A549 (cell line): ENCODE data around the gene TBX15. TPM values are rescaled to one million over a fixed set of nuclear protein-coding genes. Genes with fewer than 3 reads are reported as not detected.

ENCODE experiments used
- ATAC-seq, 2 experiments: fragments of 200-7000 bp in 1 of 2; fragments of >200 bp in 1 of 2; cut with Nextera tagmentation in 1 of 2; cut with Tn5 transposase in 1 of 2; 3 replicates each; pipeline versions ENCODE4 v1.8.0 to v1.9.1; 2018 to 2020; ENCODE audit warnings: mild to moderate bottlenecking in 1 of 2, moderate library complexity in 1 of 2
- CTCF ChIA-PET: fragments of 300-600 bp; sonication (Branson Sonifier 250); formaldehyde crosslinking; extraction: SDS; loops from one replicate; lab custom pipeline; 2021; ENCODE audit warnings: antibody characterized with exemption, inconsistent platforms; lab: Yijun Ruan, JAX
- POLR2A ChIA-PET: fragments of 350-600 bp; formaldehyde crosslinking; extraction: SDS; loops from one replicate; lab custom pipeline; 2021; ENCODE audit warnings: antibody characterized with exemption, inconsistent platforms; lab: Yijun Ruan, JAX
- DNase-seq, 2 experiments: peaks; one replicate each; pipeline versions ENCODE4 v3.0.0 to v3.0.0-alpha.2; 2011 to 2016; ENCODE audit warnings: low read depth in 1 of 2, low spot score in 1 of 2
- FAIRE-seq: peaks from 2 replicates; lab custom pipeline; 2011; peaks lifted over from hg19 to GRCh38; lab: Jason Lieb, UNC
- H3K27ac ChIP-seq, 2 experiments: fragments of >200 bp; sonication (Bioruptor Twin); formaldehyde crosslinking; 3 replicates each; pipeline ENCODE4 v1.5.1; 2016 to 2017
- H3K4me1 ChIP-seq: fragments of >200 bp; sonication (Bioruptor Twin); formaldehyde crosslinking; 3 replicates; pipeline ENCODE4 v1.6.1; 2016
- H3K4me2 ChIP-seq: fragments of >200 bp; sonication (Bioruptor Twin); formaldehyde crosslinking; 3 replicates; pipeline ENCODE4 v1.6.1; 2016
- H3K4me3 ChIP-seq: fragments of >200 bp; sonication (Bioruptor Twin); formaldehyde crosslinking; 3 replicates; pipeline ENCODE4 v1.5.1; 2016
- H3K9me3 ChIP-seq: fragments of >200 bp; sonication (Bioruptor Twin); formaldehyde crosslinking; 3 replicates; pipeline ENCODE4 v1.6.1; 2016
- CHD4 ChIP-seq: fragments of 200-600 bp; sonication (generic); IDR thresholded peaks from 2 replicates; pipeline ENCODE4 v1.6.1; 2016; ENCODE audit warnings: antibody characterized with exemption, mild to moderate bottlenecking, borderline replicate concordance
- EHMT2 ChIP-seq: fragments of 200-600 bp; sonication (generic); IDR thresholded peaks from 2 replicates; pipeline ENCODE4 v1.6.1; 2016; ENCODE audit warnings: antibody characterized with exemption, low read depth, mild to moderate bottlenecking, moderate library complexity
- ESRRA ChIP-seq: fragments of 150-350 bp; IDR thresholded peaks from 2 replicates; pipeline ENCODE4 v1.6.1; 2014; ENCODE audit warnings: mild to moderate bottlenecking, low read length, borderline replicate concordance
- HOXA7 ChIP-seq: fragments of 250-450 bp; sonication (Bioruptor Pico); IDR thresholded peaks from 2 replicates; pipeline ENCODE4 v1.5.0; 2020; ENCODE audit warnings: mild to moderate bottlenecking, moderate library complexity
- HOXB13 ChIP-seq: fragments of 250-450 bp; sonication (Bioruptor Pico); IDR thresholded peaks from 2 replicates; pipeline ENCODE4 v1.5.0; 2020; ENCODE audit warnings: low read depth, mild to moderate bottlenecking, moderate library complexity
- HOXB5 ChIP-seq: fragments of 250-450 bp; sonication (Bioruptor Pico); IDR thresholded peaks from 2 replicates; pipeline ENCODE4 v1.5.0; 2020; ENCODE audit warnings: mild to moderate bottlenecking, moderate library complexity
- JUN ChIP-seq, 2 experiments: fragments of >200 bp; sonication (Bioruptor Twin); formaldehyde crosslinking; IDR thresholded peaks; 2 replicates in 1 of 2; 3 replicates in 1 of 2; pipeline ENCODE4 v1.6.1; 2016 to 2017
- MAFK ChIP-seq: fragments of 450-650 bp; IDR thresholded peaks from 2 replicates; pipeline ENCODE4 v1.6.1; 2014; ENCODE audit not compliant: partially characterized antibody
- MAX ChIP-seq: IDR thresholded peaks from 2 replicates; pipeline ENCODE4 v1.6.1; 2012
- MYC ChIP-seq: IDR thresholded peaks from 2 replicates; pipeline ENCODE4 v1.6.1; 2012; ENCODE audit warnings: mild to moderate bottlenecking, inconsistent platforms, low read length, improper control_type of control experiment, borderline replicate concordance
- NPAS2 ChIP-seq: fragments of 250-450 bp; sonication (Bioruptor Pico); IDR thresholded peaks from 2 replicates; pipeline ENCODE4 v1.8.0; 2022; ENCODE audit warnings: mild to moderate bottlenecking, moderate library complexity, borderline replicate concordance
- PBX3 ChIP-seq: IDR thresholded peaks from 2 replicates; pipeline ENCODE4 v1.6.1; 2012
- PHF8 ChIP-seq: fragments of 200-600 bp; sonication (generic); IDR thresholded peaks from 2 replicates; pipeline ENCODE4 v1.6.1; 2016; ENCODE audit warnings: low read depth, mild to moderate bottlenecking, antibody characterized with exemption, moderate library complexity, borderline replicate concordance
- POLR2A ChIP-seq: IDR thresholded peaks from 2 replicates; pipeline ENCODE4 v1.6.1; 2012; ENCODE audit warnings: mild to moderate bottlenecking, low read length
- POLR2AphosphoS2 ChIP-seq: conservative IDR thresholded peaks from 2 replicates; pipeline ENCODE4 v1.6.1; 2012; ENCODE audit warnings: low read length, improper control_type of control experiment, inconsistent platforms
- RCOR1 ChIP-seq: fragments of 150-350 bp; IDR thresholded peaks from 2 replicates; pipeline ENCODE4 v1.6.1; 2014; ENCODE audit warnings: antibody characterized with exemption, low read length, low read depth
- SMC3 ChIP-seq: fragments of >200 bp; sonication (Bioruptor Twin); formaldehyde crosslinking; IDR thresholded peaks from 3 replicates; pipeline ENCODE4 v1.6.1; 2018; ENCODE audit warnings: inconsistent platforms
- SREBF2 ChIP-seq: fragments of 450-650 bp; IDR thresholded peaks from 2 replicates; pipeline ENCODE4 v1.6.1; 2014; ENCODE audit warnings: mild to moderate bottlenecking, moderate library complexity
- TFCP2L1 ChIP-seq: fragments of 250-450 bp; sonication (Bioruptor Pico); IDR thresholded peaks from 2 replicates; pipeline ENCODE4 v1.5.0; 2021; ENCODE audit warnings: mild to moderate bottlenecking
- TP53 ChIP-seq: fragments of 250-450 bp; sonication (Bioruptor Pico); IDR thresholded peaks from 2 replicates; pipeline ENCODE4 v1.5.0; 2021; ENCODE audit warnings: mild to moderate bottlenecking, moderate library complexity
- USF2 ChIP-seq: fragments of 450-650 bp; IDR thresholded peaks from 2 replicates; pipeline ENCODE4 v1.6.1; 2014; ENCODE audit warnings: antibody characterized with exemption
- ZNF302 ChIP-seq: fragments of 250-450 bp; sonication (Bioruptor Pico); IDR thresholded peaks from 2 replicates; pipeline ENCODE4 v1.9.0; 2021; ENCODE audit warnings: inconsistent platforms, mild to moderate bottlenecking, moderate library complexity
- WGBS: methylation state at CpG from one replicate; pipeline ENCODE4 v1.1.6; 2017; ENCODE audit errors: missing lambda C conversion rate; 5-methylcytosine and 5-hydroxymethylcytosine counted together
- polyA plus RNA-seq, 4 experiments: library from polyadenylated mRNA; depleted of rRNA in 3 of 4; stranded (reverse); fragments of >200 nt; fragmentation: RNase III in 1 of 4; extraction: RNeasy Plus Mini Kit Qiagen cat#74134 plus additional on column Dnase treatment in 1 of 4; gene quantifications; 2 replicates in 3 of 4; 3 replicates in 1 of 4; pipeline ENCODE4 v1.2.3, GENCODE V29; 2011 to 2017
- TF ChIP-seq, protein P1 (sequence below): fragments of >200 bp; sonication (Bioruptor Twin); formaldehyde crosslinking; IDR thresholded peaks from 3 replicates; pipeline ENCODE4 v1.5.1; 2016
- TF ChIP-seq, protein P2 (sequence below): IDR thresholded peaks from 2 replicates; pipeline ENCODE4 v1.6.1; 2012; ENCODE audit warnings: low read depth, borderline replicate concordance

The TBX15 gene
- polyA plus RNA-seq, 2 of the 4 experiments (the other 2 are of a cell fraction), result 0.04 TPM; not detected in 1

GRCh38 chr1:119001181-119002027 lies 13.3 kb upstream of the TBX15 start:
- CTCF ChIA-PET, result no interaction called here
- Histone ChIP-seq H3K4me2 (peak overlapping the region; percentile 52), H3K4me3 (peak overlapping the region; percentile 21; the same call in 2 of the 3 replicates), H3K4me1 (no peaks in the 10 kb centered on the region), H3K9me3 (no peaks in the 10 kb centered on the region), H3K27ac (no peak overlapping the region)
- TF ChIP-seq ESRRA, result no peak
- TF ChIP-seq USF2, result no peak
- no peak for TF ChIP-seq MAFK
- no peak for TF ChIP-seq HOXA7
- TF ChIP-seq EHMT2, result no peak
- no peak for TF ChIP-seq MAX
- TF ChIP-seq, protein P1, sequence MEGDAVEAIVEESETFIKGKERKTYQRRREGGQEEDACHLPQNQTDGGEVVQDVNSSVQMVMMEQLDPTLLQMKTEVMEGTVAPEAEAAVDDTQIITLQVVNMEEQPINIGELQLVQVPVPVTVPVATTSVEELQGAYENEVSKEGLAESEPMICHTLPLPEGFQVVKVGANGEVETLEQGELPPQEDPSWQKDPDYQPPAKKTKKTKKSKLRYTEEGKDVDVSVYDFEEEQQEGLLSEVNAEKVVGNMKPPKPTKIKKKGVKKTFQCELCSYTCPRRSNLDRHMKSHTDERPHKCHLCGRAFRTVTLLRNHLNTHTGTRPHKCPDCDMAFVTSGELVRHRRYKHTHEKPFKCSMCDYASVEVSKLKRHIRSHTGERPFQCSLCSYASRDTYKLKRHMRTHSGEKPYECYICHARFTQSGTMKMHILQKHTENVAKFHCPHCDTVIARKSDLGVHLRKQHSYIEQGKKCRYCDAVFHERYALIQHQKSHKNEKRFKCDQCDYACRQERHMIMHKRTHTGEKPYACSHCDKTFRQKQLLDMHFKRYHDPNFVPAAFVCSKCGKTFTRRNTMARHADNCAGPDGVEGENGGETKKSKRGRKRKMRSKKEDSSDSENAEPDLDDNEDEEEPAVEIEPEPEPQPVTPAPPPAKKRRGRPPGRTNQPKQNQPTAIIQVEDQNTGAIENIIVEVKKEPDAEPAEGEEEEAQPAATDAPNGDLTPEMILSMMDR, result no peak
- no peak for TF ChIP-seq PHF8
- TF ChIP-seq PBX3, result no peak
- TF ChIP-seq NPAS2, result no peak
- FAIRE-seq (no peak), DNase-seq (no peak), ATAC-seq (no peak)
- POLR2A ChIA-PET, result no interaction called here
- WGBS, result 59% methylated on average over 22 of the region's 49 CpGs

- Histone ChIP-seq H3K4me1 (no peaks in the 10 kb centered on the region), H3K9me3 (no peaks in the 10 kb centered on the region), H3K4me3 (peak overlapping the region; percentile 21; the same call in 2 of the 3 replicates), H3K4me2 (peak overlapping the region; percentile 52), H3K27ac (no peak overlapping the region)
- ChIA-PET POLR2A (no interaction called here), CTCF (interaction anchor here (1.0 kb wide), 1 partner anchor 8 kb away, joined by 4 read pairs; no protein-coding TSS in a partner anchor)
- DNase-seq, result no peak
- FAIRE-seq, result no peak
- 31% methylated on average over 31 of the region's 44 CpGs for WGBS
- 0 out of 6 replicates have a peak, but pooled peaks of 1 of the 2 experiments have one; percentile 26 for ATAC-seq
- TF ChIP-seq CHD4 (no peak), HOXB13 (CRISPR knock-in tag) (no peak), ZNF302 (no peak), MYC (no peak), PHF8 (no peak)
Measured at GRCh38 chr1:119000371-119001180, 12.4 kb upstream of the TBX15 start.

DNA sequence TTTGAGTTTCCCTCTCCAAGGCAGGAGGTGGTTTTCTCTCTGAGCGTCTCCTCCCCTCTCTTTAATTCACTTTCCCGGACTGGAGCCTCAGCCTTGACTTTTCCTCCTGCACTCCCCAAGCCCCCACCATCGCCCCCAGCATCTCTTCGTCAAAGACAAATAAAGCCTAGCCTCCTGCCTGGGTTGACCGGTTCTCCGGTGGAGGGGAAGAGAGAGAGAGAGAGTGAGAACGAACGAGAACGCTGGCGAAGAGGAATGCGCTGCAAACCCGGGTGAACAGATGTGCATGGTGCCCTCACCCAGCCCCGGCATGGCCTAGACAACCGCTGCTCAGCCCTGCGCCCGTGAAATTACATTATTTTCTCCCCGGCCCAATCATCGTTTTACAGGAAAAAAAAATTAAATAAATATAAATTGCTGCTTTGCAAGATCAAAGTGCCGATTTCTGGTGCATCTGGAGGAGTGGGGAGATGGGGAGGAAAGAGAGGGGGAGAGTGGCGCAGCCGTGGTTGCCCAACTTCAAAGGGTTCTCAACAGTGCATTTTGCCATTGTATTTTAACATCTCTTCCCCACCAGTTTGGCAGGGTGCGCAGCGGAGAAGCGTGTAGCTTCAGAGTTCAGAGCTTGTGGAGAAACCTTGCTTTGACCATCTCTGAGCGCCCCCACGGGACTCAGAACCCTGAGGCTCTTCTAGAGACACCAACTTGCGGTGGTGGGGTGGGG lies 11.4 kb upstream of the TBX15 start:
- no peak for FAIRE-seq
- WGBS, result 79% methylated on average over 23 of the region's 27 CpGs
- TF ChIP-seq JUN (IDR thresholded peaks at IDR 0.05), result no peak
- TF ChIP-seq SMC3, result no peak
- TF ChIP-seq SREBF2, result no peak
- no peak for TF ChIP-seq POLR2A
- TF ChIP-seq TP53 (CRISPR knock-in tag), result no peak
- no peak for TF ChIP-seq RCOR1
- no peak for TF ChIP-seq POLR2AphosphoS2
- TF ChIP-seq HOXB5 (CRISPR knock-in tag), result no peak
- TF ChIP-seq TFCP2L1 (CRISPR knock-in tag), result no peak
- TF ChIP-seq, protein P2, sequence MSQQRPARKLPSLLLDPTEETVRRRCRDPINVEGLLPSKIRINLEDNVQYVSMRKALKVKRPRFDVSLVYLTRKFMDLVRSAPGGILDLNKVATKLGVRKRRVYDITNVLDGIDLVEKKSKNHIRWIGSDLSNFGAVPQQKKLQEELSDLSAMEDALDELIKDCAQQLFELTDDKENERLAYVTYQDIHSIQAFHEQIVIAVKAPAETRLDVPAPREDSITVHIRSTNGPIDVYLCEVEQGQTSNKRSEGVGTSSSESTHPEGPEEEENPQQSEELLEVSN, result no peak

More for the DNA sequence above, 11.4 kb upstream of the TBX15 start:
- no peaks in the 10 kb centered on the region for H3K9me3 ChIP-seq
- no peak overlapping the region for H3K27ac ChIP-seq
- H3K4me3 ChIP-seq, result no peak overlapping the region
- POLR2A ChIA-PET, result no interaction called here
- DNase-seq (no peak), ATAC-seq (no peak)
- no peak overlapping the region for H3K4me2 ChIP-seq
- CTCF ChIA-PET, result no interaction called here
- H3K4me1 ChIP-seq, result no peaks in the 10 kb centered on the region
